Mesothelial cell of epicardium (in vitro differentiated cells): ENCODE results near the gene SLC28A1. TPM values are rescaled to one million over a fixed set of nuclear protein-coding genes. Genes with fewer than 3 reads are reported as not detected.

Experiments
- DNase-seq, 2 experiments: peaks; one replicate each; pipeline ENCODE4 v3.0.0; 2021; ENCODE audit warnings: low spot score in 2 of 2; ENCODE audit not compliant: unreplicated experiment in 2 of 2
- H3K27ac Mint-ChIP-seq: 2 replicates; pipeline ENCODE4 v1.8.0; 2021; ENCODE audit warnings: mixed read lengths
- H3K27me3 Mint-ChIP-seq: 2 replicates; pipeline ENCODE4 v1.8.0; 2021; ENCODE audit warnings: low read depth, mixed read lengths
- H3K36me3 Mint-ChIP-seq: 2 replicates; pipeline ENCODE4 v1.8.0; 2021; ENCODE audit warnings: mixed read lengths
- H3K4me1 Mint-ChIP-seq: 2 replicates; pipeline ENCODE4 v1.8.0; 2021; ENCODE audit warnings: mixed read lengths
- H3K4me3 Mint-ChIP-seq: 2 replicates; pipeline ENCODE4 v1.8.0; 2021; ENCODE audit warnings: mild to moderate bottlenecking, moderate library complexity, mixed read lengths
- H3K9me3 Mint-ChIP-seq: 2 replicates; pipeline ENCODE4 v1.8.0; 2021; ENCODE audit warnings: mixed read lengths
- CTCF ChIP-seq: fragments of 200-600 bp; sonication (generic); IDR thresholded peaks from one replicate; pipeline ENCODE4 v1.5.0; 2021; ENCODE audit warnings: antibody characterized with exemption; ENCODE audit not compliant: unreplicated experiment
- total RNA-seq: library from RNA; stranded (reverse); gene quantifications from 3 replicates; pipeline ENCODE4 v1.2.1, GENCODE V29; 2021

Gene SLC28A1
- total RNA-seq, 1 donor from 2014 or later: 0.20 TPM

- Mint-ChIP-seq H3K27me3 (no peaks in the 10 kb centered on the region), H3K4me3 (no peak overlapping the region), H3K36me3 (no peaks in the 10 kb centered on the region), H3K9me3 (no peaks in the 10 kb centered on the region), H3K27ac (no peak overlapping the region), H3K4me1 (peaks cover 8% of the 10 kb centered on the region)
- no peak for DNase-seq
- TF ChIP-seq CTCF: no peak
Observed at GRCh38 chr15:84949043-84949442, 64.6 kb downstream of the SLC28A1 start.

- Mint-ChIP-seq H3K27ac (no peak overlapping the region), H3K9me3 (no peaks in the 10 kb centered on the region), H3K4me1 (peaks cover 8% of the 10 kb centered on the region), H3K36me3 (no peaks in the 10 kb centered on the region), H3K4me3 (no peak overlapping the region), H3K27me3 (no peaks in the 10 kb centered on the region)
- DNase-seq: no peak
- TF ChIP-seq CTCF: no peak
Observed at GRCh38 chr15:84949845-84950569, 65.5 kb downstream of the SLC28A1 start.

GRCh38 chr15:84950570-84951111 lies 66.2 kb downstream of the SLC28A1 start:
- TF ChIP-seq CTCF: no peak
- no peak for DNase-seq

GRCh38 chr15:84951736-84952135 lies 67.3 kb downstream of the SLC28A1 start:
- H3K4me1 Mint-ChIP-seq: peaks cover 11% of the 10 kb centered on the region
- DNase-seq: no peak
- no peaks in the 10 kb centered on the region for H3K36me3 Mint-ChIP-seq
- no peak overlapping the region for H3K27ac Mint-ChIP-seq
- no peak for TF ChIP-seq CTCF
- no peaks in the 10 kb centered on the region for H3K27me3 Mint-ChIP-seq
- no peaks in the 10 kb centered on the region for H3K9me3 Mint-ChIP-seq
- H3K4me3 Mint-ChIP-seq: no peak overlapping the region

More at GRCh38 chr15:84950570-84951111, 66.2 kb downstream of the SLC28A1 start:
- H3K27ac Mint-ChIP-seq: no peak overlapping the region
- no peak overlapping the region for H3K4me3 Mint-ChIP-seq
- no peaks in the 10 kb centered on the region for H3K27me3 Mint-ChIP-seq
- H3K4me1 Mint-ChIP-seq: peaks cover 8% of the 10 kb centered on the region
- H3K9me3 Mint-ChIP-seq: no peaks in the 10 kb centered on the region
- no peaks in the 10 kb centered on the region for H3K36me3 Mint-ChIP-seq

- Mint-ChIP-seq H3K9me3 (peaks cover 5% of the 10 kb centered on the region), H3K27me3 (no peaks in the 10 kb centered on the region), H3K4me1 (peaks cover 11% of the 10 kb centered on the region), H3K36me3 (no peaks in the 10 kb centered on the region), H3K4me3 (no peak overlapping the region), H3K27ac (no peak overlapping the region)
- no peak for TF ChIP-seq CTCF
- no peak for DNase-seq
Observed at GRCh38 chr15:84953136-84953535, 68.7 kb downstream of the SLC28A1 start.
